Measurements from ENCODE around the gene ADAM12.
"Not testable (repeated sequence)": the region's sequence is repeated elsewhere in the genome, so short reads cannot be mapped to it uniquely, and the experiment has no call there.

Gene ADAM12

DNA sequence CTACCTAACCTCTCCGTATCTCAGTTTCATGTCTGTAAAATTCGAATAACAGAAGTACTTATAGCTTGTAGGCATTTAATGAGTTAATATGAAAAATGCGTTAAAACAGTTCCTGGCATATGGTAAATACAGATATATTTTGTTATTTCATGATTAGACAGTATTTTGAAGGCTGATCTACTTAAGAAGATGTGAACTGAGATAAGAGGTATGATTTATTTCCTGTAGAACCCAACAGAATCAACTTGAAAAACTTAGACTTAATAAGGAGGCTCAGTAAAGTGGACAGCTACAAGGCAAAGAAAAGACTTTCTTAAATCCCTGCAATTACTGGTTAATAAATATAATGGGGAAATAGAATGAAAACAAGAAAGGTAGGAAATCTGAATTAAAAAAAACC lies 388.6 kb downstream of the ADAM12 start:
- FAIRE-seq, result no peak

DNA sequence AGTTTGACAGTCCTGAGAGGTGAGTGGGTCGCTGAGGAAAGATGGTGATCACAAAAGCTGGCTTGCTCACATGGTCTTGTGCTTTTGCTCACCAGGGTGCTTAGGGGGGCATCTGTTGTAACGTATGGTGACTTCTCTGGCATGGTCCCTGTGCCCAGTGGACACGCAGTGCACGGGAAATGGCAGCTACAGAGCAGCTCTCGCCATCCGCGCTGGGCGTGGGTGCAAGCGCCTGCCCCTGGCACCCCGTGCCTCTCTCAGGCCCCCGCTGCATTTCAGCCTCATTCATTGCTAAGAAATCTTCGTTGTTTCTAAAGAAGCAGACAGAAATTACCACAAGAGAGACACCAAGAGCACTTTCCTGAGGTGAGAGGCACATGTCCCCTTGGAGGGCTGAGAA lies 390.7 kb downstream of the ADAM12 start:
- no peak for FAIRE-seq

DNA sequence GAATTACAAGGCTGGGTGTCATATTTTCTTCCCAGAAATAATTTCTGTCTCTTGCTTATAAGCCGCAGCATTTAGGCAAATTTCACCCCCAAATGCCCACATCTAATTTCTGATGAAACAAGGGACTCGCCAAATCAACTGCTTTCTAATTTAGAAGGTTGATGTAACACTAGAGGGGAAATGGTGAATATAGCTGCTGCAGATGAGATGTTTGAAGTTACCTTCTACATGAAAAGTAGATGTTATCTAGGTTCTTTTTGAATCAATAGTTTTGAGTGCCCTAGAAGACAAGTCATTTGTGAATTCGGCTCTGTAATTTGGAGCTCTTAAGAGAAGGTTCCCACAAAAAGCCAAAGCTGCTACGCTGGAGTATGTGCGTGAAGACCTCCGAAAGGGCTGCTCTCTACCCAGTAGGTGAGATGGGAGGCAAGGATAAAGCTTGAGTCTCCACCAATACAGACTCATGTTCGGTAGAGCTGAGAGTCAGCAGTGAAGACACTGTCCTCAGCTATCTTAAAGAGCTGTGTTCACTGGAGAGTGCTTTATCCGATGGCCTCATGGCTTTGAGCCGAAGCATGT lies 392.5 kb downstream of the ADAM12 start:
- no peak for FAIRE-seq

DNA sequence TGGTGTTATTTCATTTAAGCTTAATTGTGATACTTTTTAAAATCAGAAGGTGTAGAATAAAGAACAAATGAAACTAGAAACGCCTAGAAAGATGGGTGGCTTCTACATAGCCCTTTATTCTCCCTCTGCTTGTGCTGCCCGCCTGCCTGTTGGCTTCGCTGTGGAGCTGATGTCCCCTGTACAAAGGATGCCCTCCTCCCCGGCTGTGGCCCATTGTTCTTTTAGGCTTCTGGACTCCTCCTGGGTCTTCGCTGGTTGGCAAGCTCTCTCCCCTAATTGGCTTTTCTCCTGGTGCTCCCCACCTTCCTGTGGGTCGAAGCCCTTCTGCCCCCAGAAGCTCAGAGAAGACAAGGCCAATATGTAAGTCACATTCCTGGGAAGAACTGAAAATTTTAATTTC lies 393.7 kb downstream of the ADAM12 start:
- no peak for FAIRE-seq

DNA sequence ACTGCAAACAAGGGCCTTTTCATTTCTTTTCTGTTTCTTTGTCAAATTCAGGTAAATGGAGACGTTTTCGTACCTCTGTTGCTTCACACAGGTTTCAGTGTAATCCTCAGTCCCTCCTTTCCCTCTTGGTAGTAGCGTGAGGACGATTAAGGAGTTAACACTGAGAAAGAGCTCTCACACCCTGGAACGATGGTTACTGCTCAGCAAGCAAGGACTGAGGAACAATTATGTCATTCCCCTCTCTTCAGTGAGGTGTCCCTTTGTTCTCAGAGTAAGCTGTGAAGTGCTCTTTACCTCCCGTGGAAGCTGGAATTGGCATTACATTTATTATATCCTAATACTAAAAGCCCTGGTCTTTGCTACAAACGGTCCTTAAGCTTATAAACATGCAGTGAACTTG lies 396.0 kb downstream of the ADAM12 start:
- FAIRE-seq, result no peak

DNA sequence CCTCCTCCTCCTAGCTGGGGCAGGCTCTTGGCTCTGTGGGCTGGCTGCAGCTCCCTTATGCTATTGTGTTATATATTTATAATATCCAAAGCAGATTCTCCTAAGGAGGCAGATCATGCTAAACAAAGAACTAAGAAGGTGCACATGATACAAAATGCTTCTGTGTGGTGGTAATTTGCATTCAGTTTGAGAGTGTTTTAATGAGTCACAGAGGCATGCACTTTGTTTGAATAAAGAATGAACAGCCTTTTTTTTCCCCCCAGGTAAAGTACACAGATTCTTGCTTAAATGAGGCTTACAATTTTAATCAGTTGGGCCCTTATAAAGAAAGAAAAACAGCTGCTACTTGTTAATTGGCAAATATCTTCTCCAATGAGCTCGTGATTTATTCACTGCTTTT lies 396.9 kb downstream of the ADAM12 start:
- peak; percentile 76 for FAIRE-seq

DNA sequence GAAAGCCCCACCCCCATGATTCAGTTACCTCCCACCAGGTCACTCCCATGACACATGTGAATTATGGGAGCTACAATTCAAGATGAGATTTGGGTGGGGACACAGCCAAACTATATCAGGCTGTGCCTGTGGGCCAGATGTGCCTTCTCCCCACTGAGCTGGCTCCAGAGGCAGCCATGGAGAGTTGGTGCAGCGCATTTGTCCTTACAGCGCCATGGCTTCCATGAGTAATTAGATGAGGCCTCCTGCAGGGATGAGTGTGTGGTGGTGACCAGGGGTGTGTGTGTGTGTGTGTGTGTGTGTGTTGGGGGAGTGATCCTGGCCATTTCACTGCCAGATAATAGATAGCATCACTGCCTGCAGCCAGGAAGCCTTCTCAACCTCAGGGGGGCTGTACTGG lies 397.3 kb downstream of the ADAM12 start:
- no peak for FAIRE-seq

DNA sequence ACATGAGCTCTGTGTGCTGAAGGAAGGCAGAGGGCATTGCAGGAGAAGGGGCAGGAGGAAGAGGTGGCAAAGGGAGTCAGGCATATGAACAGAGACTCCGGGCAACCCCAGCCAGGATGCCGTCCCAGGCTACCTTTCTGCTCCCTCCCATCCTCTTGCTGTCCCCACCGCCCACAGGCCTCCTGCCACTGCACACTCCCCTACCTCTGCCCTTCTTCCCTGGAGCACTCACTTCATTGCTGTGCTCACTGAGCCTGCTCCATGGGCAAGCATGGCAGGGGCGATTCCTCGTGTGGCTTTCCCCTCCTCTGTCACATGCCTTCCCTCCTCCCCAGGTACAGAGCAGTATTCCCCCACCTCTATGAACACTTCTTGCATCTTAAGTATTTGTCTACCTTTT lies 398.5 kb downstream of the ADAM12 start:
- no peak for FAIRE-seq

DNA sequence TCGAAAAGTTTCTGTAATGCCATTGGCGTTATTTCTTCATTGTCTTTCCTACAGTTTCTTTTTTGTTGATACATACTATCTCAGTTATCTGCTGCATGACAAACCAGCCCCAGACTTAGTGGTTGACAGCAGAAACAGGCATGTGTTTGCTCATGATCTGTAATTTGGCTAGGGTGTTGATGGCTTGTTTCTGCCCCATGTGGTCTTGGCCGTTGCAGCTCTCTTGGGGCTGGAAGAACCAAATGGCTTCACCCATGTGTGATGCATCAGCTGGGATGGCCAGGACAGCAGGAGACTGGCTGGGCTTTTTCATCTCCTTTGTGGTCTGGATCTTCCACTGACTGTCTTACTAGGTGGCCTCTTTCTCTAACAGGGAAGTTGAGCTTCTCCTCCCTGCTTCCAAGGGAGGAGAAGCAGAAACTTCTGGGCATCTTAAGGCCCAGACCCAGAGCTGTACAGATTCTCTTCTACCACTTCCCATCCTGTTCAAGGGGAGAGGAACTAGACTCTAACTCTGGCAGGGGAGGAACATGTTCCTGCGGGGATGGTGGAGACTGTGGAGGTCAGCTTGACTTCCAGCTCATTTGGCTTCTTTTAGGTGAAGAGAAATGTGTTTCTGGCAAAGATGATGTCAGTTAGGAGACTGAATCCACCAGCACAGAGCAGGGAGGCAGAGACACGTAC lies 402.6 kb downstream of the ADAM12 start:
- no peak for FAIRE-seq

DNA sequence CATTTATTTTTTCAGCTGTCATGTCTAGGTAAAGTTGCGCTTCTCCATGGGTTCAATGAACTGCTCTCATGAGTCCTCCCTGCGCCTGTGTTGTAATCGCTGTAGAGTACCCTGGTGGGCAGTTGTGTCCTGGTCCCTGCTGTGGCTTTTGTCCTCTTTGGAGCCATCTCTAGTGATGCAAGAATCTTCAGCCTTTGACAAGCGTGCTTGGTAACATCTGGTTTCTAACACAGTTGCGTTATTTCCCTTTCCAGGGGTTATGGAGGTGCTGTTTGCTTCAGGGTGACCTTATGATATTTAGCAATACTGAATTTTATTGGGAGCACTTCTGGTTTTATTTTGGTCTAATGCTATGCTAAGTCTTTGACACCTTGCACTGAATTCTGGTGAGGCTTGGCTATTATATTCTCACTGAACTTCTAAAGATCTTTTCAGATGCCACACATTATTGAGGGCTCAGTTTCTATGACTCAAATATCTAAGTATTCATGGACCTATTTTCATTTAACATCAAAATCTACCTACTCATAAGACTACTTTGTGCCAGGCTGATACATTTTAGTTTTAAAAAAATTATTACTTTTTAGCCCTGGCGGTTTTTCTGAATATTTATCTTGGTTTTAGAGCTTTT lies 403.3 kb downstream of the ADAM12 start:
- no peak for FAIRE-seq

DNA sequence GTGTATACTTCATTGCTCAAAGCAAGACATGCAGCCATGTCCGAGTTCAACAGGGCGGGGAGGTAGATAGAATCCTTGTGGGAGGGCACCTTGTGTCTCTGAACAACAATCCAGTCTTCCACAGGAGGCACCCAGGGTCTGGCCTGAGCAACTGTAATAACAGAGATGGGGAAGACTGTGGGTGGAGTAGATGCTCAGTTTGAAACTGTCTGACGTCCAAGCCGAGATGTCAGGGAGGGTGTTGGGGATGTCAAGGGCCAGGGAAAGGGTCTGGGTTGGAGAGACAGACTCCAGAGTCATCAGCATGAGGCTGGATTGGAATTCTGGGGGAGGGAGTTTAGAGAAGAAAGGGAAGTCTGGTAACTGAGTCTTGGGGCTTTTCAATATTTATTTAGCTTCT lies 403.9 kb downstream of the ADAM12 start:
- FAIRE-seq, result no peak

DNA sequence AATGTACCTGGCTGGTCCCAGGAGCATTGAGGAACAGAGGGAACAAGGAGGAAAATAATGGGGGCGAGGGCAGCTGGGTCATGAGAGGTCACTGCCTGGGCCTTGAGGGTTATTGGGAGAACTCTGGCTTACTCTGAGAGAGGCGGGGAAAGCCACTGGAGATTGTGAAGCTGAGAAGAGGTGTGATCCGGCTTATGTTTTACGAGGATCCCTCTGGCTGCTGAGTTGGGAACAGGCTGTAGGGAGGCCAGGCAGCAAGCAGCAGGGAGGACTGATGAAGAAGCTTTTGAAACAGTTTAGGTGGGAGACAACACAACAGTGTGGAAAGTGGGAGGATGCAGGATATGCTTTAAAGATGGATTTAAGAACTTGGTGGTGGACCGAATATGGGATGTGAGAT lies 404.6 kb downstream of the ADAM12 start:
- FAIRE-seq, result no peak

DNA sequence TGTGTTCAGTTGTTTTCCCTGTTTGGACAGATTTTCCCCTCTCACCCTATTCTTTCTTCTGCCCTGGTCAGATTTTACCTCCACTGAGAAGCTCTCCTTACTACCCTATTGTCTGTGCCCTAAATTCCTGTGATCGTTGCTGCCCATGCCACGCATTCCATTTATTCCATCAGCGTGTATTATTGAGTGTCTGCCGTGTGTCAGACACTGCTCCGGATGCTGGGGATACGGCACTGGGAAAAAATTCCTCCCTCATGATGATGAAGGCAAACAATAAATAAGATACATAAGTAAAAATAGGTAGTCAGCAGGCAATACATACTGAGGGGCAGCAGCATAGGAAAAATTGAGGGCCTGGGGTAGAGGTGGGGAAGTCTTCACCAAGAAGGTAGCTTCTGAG lies 405.1 kb downstream of the ADAM12 start:
- no peak for FAIRE-seq

DNA sequence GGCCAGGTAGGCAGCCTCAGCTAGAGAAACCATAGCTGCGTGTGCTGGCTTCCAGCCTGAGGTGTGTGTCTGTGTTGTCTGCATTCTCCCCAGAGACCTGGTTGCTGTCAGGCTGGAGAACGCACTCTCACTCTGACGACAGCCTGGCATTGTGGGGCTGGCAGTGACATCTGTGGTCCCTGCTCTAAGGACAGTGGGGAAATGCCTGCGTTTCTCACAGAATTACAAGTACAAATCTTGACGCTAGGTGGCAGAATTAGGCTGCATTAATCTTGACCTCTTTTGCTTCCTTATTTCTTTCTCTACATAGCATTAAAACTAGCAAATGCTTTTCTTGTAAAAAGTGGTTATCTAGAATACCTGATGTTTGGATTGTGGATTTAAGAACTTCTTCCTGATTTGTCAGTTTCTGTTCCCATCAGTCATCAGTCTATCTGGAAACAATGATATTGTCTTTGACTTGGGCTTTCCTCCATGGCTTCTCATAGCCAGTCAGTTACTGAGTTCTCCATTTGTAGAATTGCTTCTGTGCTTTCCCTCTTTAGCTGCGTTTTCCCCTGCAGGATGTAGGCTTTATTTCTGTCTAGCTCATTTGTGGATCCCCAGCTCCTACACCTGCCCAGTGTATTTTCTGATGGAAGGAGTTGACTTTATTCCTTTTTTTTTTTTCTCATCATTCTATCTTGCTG lies 405.9 kb downstream of the ADAM12 start:
- FAIRE-seq, result peak; percentile 99

DNA sequence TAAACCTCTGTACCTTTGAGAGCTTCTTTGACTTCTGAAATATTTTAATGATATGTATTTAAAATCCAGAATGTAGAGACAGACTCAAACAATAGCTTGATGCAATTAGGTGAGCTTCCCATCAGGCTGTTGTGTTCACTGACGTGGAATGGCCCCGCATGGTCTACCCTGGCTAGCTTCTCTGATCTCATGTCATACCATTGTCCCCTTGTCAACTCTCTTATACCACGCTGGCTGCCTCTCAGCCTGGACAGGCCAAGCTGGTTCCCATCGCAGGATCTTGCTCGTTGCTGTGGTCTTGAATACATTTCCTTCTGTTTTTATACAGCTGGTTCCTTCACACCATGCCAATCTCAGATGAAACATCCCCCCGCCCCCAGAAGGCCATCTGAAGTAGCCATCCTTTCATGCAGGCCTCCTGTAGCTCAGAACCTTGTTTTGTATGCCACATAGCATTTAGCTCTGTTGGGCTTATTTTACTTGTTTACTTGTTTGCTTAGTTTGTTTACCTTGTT lies 407.7 kb downstream of the ADAM12 start:
- FAIRE-seq, result no peak

DNA sequence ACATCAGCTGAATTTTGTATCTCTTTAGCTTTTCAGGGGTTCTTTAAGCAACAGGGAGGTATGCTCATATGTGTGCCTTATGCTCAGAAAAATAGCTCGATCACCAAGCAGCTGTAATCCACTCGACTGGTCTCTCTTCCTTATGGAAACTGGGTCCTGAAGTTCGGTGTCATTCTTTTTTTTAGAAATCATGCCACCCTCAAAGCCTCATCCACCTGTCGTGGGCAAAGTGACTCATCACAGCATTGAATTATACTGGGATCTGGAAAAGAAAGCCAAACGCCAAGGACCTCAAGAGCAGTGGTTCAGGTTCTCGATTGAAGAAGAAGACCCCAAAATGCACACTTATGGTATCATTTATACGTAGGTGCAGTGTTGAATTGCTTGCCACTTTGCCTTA lies 408.3 kb downstream of the ADAM12 start:
- FAIRE-seq, result no peak

DNA sequence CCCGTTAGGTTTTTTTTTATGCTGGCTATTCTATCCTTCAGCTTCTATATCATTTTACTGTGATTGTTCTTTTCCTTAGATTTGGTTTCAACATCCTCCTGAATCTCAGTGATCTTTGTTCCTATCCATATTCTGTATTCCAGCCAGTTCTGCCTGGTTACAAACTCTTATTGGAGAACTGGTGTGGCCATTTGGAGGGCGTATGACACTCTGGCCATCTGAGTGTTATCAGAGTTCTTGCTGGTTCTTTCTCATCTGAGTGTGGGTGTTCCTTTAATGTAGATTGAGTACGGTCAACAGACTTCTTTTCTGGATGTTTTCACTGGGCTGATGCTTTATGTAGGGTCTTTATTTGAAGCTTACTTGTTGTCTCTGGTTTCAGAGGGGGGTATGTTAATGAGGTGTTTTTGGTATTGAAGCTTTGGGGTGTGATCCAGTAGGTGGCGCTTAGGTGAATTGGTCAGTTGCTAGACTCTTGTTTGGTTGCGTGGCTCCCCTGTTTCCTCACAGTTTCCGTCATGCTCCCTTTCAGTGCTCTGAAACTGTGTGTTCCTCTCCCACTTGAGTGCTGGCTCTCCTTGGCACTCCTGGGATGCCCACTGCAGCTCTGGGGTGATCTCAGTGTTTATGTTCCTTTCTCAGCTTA lies 411.2 kb downstream of the ADAM12 start:
- FAIRE-seq, result no peak

DNA sequence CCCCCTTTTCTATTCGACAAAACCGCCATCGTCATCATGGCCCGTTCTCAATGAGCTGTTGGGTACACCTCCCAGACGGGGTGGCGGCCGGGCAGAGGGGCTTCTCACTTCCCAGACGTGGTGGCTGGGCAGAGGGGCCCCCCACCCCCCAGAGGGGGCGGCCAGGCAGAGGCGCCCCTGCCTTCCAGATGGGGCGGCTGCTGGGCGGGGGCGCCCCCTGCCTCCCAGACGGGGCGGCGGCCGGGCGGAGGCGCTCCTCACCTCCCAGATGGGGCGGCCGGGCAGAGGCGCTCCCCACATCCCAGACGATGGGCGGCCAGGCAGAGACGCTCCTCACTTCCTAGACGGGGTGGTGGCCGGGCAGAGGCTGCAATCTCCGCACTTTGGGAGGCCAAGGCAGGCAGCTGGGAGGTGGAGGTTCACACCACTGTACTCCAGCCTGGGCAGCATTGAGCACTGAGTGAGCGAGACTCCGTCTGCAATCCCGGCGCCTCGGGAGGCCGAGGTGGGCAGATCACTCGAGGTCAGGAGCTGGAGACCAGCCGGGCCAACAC lies 418.1 kb downstream of the ADAM12 start:
- FAIRE-seq, result not testable (repeated sequence)

DNA sequence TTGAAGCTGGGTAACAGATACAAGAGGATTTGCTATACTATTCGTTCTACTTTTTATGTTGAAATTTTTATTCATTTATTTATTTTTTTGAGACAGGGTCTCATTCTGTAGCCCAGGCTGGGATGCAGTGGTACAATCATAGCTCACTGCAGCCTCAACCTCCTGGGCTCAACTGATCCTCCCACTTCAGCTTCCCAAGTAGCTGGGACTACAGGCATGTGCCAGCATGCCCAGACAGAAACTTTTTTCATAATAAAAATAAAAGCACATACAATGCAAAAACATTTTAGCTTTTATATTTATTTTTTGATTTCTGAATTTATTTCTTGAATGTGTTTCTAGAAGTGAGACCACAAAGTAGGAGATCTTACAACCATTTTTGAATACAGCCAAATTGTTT lies 420.7 kb downstream of the ADAM12 start:
- FAIRE-seq, result no peak

DNA sequence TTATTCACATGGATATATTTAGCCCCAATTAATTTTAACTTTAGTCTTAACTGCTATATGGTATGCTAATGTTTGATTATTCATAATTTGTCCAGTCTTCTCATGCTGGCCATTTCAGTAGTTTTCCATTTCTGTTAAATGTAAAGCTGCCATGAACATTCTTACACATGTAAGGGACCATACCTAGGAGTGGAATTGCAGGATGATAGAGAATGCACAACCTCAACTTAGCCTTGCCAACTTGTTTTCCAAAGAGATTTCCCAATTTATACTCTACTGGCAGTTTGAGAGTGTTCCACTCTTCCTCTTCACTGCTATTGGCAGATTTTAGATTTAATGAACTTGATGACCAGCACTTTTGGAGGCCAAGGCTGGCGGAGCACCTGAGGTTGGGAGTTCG lies 423.7 kb downstream of the ADAM12 start:
- FAIRE-seq, result no peak
